Ureter (tissue), 1 donor: ENCODE measurements around the gene CIT. TPM values are rescaled to one million over a fixed set of nuclear protein-coding genes. Genes with fewer than 3 reads are reported as not detected.
"Not testable (repeated sequence)": the region's sequence is repeated elsewhere in the genome, so short reads cannot be mapped to it uniquely, and the experiment has no call there.

Experiments used
- DNase-seq: peaks from one replicate; pipeline ENCODE4 v3.0.0-alpha.2; 2020; ENCODE audit warnings: low spot score
- total RNA-seq: library from RNA; stranded (reverse); gene quantifications from one replicate; pipeline ENCODE4 v1.2.4, GENCODE V29; 2023
- donor health status: DM: yes; HTN: yes; CAD: no.

CIT gene
- total RNA-seq, 1 donor from 2014 or later = 4.1 TPM

DNA sequence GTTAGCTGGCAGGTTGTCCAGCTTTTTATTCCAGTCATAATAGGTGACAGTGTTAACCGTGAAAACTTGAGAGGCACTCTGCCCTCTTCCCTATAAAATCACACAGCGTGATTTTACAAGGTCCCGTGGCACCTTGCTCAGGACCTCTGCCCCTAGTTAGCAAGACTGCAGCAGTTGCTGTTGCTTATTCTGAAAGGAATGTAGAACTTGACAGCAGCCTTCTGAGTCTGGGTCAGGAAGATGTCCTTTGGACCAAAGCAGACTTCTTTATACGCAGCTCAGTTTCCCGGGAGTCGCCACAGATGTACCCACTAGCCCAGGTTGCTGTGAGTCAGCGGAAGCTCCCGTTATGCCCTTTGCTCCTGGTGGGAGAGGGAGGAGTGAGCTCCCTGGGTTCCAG is 196.0 kb downstream of the CIT start:
- DNase-seq = no peak

GRCh38 chr12:119679490-119679889 is 197.6 kb downstream of the CIT start:
- no peak for DNase-seq

GRCh38 chr12:119679081-119679480 is 198.0 kb downstream of the CIT start:
- no peak for DNase-seq

GRCh38 chr12:119678459-119678858 is 198.7 kb downstream of the CIT start:
- no peak for DNase-seq

- DNase-seq = no peak
Measured at GRCh38 chr12:119676573-119676972, 200.5 kb downstream of the CIT start.

DNA sequence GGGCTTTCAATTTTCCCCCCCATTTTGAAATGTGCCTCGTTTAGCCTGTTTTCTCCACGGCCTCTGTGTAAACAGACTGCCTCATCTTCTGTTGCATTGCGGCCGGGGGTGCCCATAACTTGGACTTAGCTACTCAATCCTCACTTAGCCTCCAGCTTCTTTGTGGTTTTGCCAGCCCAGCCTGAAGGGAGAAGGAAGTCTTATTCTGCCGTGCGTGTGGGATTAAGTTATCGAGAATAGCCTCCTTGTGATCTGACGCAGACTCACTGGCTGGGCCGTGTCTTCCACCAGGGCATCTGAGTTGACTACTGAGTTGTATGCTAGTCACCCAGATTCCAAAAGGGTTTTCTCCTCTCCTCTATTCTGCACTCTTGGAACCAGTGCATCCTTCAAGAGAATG is 201.1 kb downstream of the CIT start:
- no peak for DNase-seq

DNA sequence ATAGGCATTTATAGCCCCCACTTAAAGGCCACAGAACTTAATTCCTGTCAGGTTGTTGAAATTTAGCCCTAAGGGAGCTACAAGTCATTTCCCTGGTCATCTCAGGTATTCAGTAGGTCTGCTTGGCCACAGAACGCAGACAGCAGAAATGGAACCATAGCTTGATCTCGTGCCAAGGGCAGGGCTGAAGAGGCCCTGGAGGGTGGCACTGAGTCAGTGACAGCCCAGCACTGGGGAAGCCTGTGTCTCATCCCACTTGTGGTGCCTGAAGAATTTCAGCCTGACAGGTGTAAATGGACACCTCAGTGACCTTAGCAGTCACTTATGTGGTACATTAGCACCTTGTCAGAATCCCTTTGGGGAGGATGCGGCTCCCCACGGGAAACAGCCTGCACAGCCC is 202.6 kb downstream of the CIT start:
- DNase-seq = no peak

DNA sequence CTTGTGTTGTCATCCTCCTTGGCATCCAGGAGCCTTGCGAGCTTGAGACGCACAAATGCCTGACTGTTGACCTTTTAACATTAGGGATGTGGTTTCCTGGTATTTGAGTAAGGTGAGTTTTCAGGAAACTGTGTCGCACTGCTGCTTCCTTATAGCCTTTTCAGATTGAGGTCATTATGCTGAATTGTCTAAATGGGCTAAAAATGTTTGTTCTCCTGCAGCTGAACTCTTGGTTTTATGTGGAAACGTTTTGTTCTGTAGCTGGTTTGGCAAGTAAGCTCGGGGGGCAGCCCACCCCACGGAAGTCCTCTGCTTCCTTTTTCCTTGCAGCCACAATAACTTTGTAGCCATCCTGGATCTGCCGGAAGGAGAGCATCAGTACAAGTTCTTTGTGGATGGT is 203.5 kb downstream of the CIT start:
- DNase-seq = no peak

DNA sequence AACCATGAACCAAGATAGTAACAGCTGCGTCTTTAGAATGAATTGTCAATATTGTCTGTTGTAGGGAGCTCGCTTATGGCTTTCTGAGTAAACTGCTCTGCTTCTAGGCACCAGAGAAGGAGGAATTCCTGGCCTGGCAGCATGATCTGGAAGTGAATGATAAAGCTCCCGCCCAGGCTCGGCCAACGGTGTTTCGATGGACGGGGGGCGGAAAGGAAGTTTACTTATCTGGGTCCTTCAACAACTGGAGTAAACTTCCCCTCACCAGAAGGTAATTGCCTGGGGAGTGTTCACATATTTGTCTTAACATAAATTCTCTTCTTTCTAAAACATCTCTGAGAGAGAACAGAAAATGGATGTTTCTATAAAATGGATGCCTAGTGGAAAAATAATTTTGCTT is 204.9 kb downstream of the CIT start:
- no peak for DNase-seq

GRCh38 chr12:119671070-119671469 is 206.1 kb downstream of the CIT start:
- no peak for DNase-seq

DNA sequence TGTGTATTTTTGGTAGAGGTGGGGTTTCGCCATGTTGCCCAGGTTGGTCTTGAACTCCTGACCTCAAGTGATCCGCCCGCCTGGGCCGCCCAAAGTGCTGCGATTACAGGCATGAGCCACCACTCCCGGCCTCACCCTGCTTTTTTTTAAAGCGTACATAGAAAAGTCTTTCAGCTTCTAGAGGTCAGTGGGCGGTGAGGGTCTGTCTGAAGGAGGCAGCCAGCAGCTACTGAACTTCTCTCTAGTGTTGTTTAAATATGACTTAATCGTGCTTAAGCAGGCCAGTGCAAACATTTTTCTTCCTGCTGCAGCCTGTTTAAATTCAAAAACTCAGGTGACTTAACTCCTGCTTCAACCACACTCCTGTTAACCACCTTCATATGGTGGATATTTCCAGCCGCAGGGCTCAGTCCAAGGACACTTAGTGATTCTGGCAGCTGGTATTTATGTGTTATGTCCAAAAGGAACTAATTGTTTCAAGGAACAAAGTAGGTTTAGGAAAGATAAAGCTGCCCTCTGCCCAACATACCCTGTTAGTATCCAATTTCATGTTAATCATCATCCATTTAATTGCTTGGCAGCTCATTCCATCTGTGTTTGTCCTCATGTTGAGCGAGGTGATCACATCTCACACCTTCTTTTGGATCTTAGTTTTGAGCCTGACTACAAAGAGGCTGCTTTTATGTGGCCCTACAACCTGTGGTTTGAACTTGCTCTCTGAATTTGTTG is 207.2 kb downstream of the CIT start:
- DNase-seq = peak; percentile 57

DNA sequence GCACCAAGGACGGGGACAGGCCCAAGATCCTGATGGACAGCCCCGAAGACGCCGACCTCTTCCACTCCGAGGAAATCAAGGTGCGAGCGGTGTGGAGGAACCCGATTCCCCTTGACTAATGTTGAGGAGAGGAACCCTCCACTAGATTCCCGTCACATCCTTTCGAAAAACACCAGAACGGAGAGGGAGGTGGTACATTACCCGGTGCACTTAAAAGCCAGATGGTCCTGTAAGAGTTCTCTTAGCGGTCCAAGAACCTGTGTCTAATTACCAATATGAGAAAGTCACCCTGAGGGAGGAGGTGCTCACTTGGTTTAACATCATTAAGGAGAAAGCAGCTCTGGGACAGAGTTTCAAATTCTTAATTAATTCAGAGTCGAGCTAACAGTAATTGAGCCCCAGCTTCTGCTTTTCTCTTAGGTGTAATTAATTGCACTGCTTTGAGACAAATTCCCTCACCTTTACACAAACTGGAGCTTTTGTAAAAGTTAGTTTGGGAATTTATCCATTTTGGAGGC is 208.7 kb downstream of the CIT start:
- DNase-seq = no peak

GRCh38 chr12:119667577-119668323 is 209.4 kb downstream of the CIT start, which contains the start of gene PRKAB1:
Gene PRKAB1 (plus strand): TSS chr12:119668133. CDS start chr12:119668245, 112 bp downstream.
- DNase-seq = peak; percentile 96

DNA sequence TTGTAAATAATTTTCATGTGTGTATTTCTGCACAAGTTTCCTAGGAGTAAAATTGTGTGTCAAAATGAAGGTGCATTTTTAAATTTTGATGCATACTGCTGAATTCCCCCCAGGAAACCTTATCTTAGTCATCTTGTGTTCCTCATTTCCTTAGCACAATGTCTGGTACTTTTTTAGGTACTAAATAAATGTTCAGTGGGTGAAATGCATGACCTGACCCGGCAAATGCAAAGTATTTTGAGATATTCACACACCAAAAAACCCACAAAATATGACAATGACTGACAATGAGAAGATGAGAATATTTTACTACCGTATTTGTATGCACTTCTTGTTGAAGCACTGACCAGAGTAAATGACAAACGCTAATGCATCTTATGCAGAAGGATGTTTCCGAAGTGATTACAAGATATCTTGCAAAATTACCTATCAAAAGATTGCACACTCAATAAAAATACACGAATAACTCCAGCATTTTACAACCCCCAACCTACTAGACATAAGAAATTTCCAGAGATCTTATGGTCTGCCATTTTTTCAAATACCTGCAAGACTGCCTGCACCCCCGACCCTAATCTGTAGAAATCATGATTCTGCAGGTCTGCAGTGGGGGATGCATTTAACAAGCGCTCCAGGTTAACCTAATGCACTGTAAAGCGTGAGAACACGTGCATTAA is 210.1 kb downstream of the CIT start:
- no peak for DNase-seq

- no peak for DNase-seq
Measured at GRCh38 chr12:119666226-119666795, 210.8 kb downstream of the CIT start.

DNA sequence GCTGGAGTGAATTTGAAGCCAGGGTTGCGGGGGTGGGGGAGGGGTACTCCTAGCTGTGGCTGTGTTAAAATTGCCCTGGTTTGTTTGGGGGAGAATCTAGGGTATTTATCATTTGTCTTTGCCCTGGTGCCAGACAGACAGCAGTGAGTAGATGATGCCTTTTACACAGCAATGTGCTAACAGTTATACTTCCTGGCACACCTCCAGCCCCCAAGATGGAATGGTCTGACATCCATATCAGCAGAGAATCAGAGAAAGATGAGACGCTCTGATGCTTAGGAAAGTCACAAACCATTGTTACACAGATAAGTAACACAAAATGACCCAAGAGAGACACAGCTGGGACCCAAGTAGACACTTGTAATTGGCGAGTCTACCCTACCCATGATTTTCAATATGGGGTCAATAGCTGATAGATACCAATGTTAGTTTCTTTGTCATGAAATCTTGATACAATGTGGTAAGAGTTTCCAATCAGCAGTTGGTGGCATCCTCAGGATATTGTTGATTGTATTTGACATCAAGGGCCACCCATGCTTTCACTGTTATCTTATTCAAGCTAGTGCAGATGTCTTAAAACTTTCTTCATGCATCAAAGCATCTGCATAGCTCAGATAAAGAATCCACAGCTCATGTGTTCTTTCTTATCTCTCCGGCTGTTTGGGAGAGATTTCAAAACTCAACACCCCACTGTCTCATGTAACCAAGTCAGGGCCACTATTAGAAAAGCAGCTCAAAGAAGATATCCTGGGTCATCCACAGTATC is 211.8 kb downstream of the CIT start:
- no peak for DNase-seq

GRCh38 chr12:119664642-119665041 is 212.5 kb downstream of the CIT start:
- DNase-seq = no peak

GRCh38 chr12:119661882-119662281 is 215.2 kb downstream of the CIT start:
- DNase-seq = no peak

- DNase-seq = no peak
Measured at GRCh38 chr12:119660076-119660475, 217.0 kb downstream of the CIT start.

GRCh38 chr12:119659289-119659897 is 217.7 kb downstream of the CIT start:
- DNase-seq = no peak

- not testable (repeated sequence) for DNase-seq
Measured at GRCh38 chr12:119658166-119658565, 219.0 kb downstream of the CIT start.
